CD4-positive, CD25-positive, alpha-beta regulatory T cell (primary cell): ENCODE measurements around the gene MMP10. TPM values are rescaled to one million over a fixed set of nuclear protein-coding genes. Genes with fewer than 3 reads are reported as not detected.
"Not testable (repeated sequence)": the region's sequence is repeated elsewhere in the genome, so short reads cannot be mapped to it uniquely, and the experiment has no call there.

Source experiments
- ATAC-seq, 2 donors: fragments of 150-1000 bp; cut with Tn5 transposase; one replicate each; pipeline ENCODE4 v1.10.0; 2021; ENCODE audit warnings: low read depth in 2 of 2, moderate number of reproducible peaks in 2 of 2, moderate library complexity in 1 of 2
- DNase-seq, 3 donors: peaks; one replicate each; pipeline versions ENCODE4 v3.0.0 to v3.0.0-alpha.2; 2012 to 2022; ENCODE audit warnings: mixed read lengths in 1 of 3
- H3K27ac ChIP-seq: one replicate; pipeline ENCODE4 v1.7.0; 2013; ENCODE audit warnings: mild to moderate bottlenecking, low read length; ENCODE audit not compliant: insufficient read depth, poor library complexity, severe bottlenecking
- H3K27me3 ChIP-seq: one replicate; pipeline ENCODE4 v1.7.0; 2013; ENCODE audit warnings: low read length; ENCODE audit not compliant: control insufficient read depth, insufficient read depth
- H3K36me3 ChIP-seq: one replicate; pipeline ENCODE4 v1.7.0; 2013; ENCODE audit warnings: mild to moderate bottlenecking, low read length, moderate library complexity; ENCODE audit not compliant: control insufficient read depth, insufficient read depth
- H3K4me1 ChIP-seq: 2 replicates; pipeline ENCODE4 v1.7.0; 2013; ENCODE audit warnings: mild to moderate bottlenecking, low read length; ENCODE audit not compliant: insufficient read depth, control insufficient read depth, poor library complexity, severe bottlenecking
- H3K4me3 ChIP-seq: one replicate; pipeline ENCODE4 v1.7.0; 2013; ENCODE audit warnings: low read depth, mild to moderate bottlenecking, low read length, moderate library complexity
- H3K9me3 ChIP-seq, 2 experiments: 1 replicate in 1 of 2; 2 replicates in 1 of 2; pipeline ENCODE4 v1.7.0; 2013; ENCODE audit warnings: low read length in 2 of 2, mild to moderate bottlenecking in 1 of 2, moderate library complexity in 1 of 2; ENCODE audit not compliant: control insufficient read depth in 2 of 2
- H3K27ac Mint-ChIP-seq, 3 donors: one replicate each; pipeline ENCODE4 v1.8.0; 2020 to 2022; ENCODE audit warnings: mild to moderate bottlenecking in 3 of 3, mixed read lengths in 3 of 3, moderate library complexity in 2 of 3
- H3K27me3 Mint-ChIP-seq: one replicate; pipeline ENCODE4 v1.8.0; 2022; ENCODE audit warnings: mild to moderate bottlenecking, mixed read lengths
- H3K36me3 Mint-ChIP-seq: one replicate; pipeline ENCODE4 v1.8.0; 2020; ENCODE audit warnings: mixed read lengths
- H3K4me1 Mint-ChIP-seq, 4 donors: one replicate each; pipeline ENCODE4 v1.8.0; 2020 to 2022; ENCODE audit warnings: mixed read lengths in 4 of 4, mild to moderate bottlenecking in 1 of 4
- H3K4me3 Mint-ChIP-seq, 4 donors: one replicate each; pipeline ENCODE4 v1.8.0; 2020 to 2022; ENCODE audit warnings: mild to moderate bottlenecking in 4 of 4, mixed read lengths in 4 of 4, moderate library complexity in 3 of 4
- H3K9me3 Mint-ChIP-seq, 7 donors: one replicate each; pipeline ENCODE4 v1.8.0; 2020 to 2022; ENCODE audit warnings: mixed read lengths in 7 of 7, mild to moderate bottlenecking in 3 of 7, moderate library complexity in 2 of 7
- polyA plus RNA-seq, 4 donors: library from polyadenylated mRNA; unstranded; fragments of 300-500 nt; fragmentation: Illumina TruSeq; gene quantifications; one replicate each; pipeline ENCODE4 v1.2.3, GENCODE V29; 2021
- total RNA-seq: library from RNA; stranded (reverse); gene quantifications from one replicate; pipeline ENCODE4 v1.2.3, GENCODE V29; 2022

The MMP10 gene
- total and polyA plus RNA-seq, 5 donors from 2014 or later: not detected

DNA sequence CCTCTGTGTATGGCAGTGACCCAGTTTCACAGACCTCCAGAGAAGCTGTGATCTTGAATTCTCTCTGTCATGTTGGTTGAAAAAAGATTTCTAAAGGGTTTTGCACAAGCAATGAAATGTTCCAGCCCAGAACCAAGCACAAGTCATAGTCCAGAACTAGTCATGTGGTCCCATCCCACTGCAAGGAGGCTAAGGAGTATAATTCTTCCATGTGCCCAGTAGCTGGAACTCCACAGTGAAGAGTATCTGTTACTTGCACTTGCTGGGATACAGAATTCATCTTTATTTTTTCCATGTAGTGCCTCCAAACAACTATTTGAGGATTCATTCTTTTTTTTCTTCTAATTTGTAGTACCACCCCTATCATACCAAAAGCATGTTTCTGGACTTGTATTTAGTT is 45.8 kb downstream of the MMP10 start:
- Mint-ChIP-seq H3K27ac (no peak overlapping the region), H3K4me1 (no peaks in the 10 kb centered on the region), H3K27me3 (peaks cover 4% of the 10 kb centered on the region), H3K36me3 (no peaks in the 10 kb centered on the region), H3K4me3 (no peak overlapping the region), H3K9me3 (no peaks in the 10 kb centered on the region)
- DNase-seq (no peak), ATAC-seq (no peak)
- Histone ChIP-seq H3K27me3 (no peaks in the 10 kb centered on the region), H3K27ac (no peak overlapping the region), H3K36me3 (no peaks in the 10 kb centered on the region), H3K4me1 (no peaks in the 10 kb centered on the region), H3K4me3 (no peak overlapping the region), H3K9me3 (no peaks in the 10 kb centered on the region)

- Mint-ChIP-seq H3K4me1 (no peaks in the 10 kb centered on the region), H3K27me3 (peaks cover 4% of the 10 kb centered on the region), H3K36me3 (no peaks in the 10 kb centered on the region), H3K4me3 (no peak overlapping the region), H3K27ac (no peak overlapping the region), H3K9me3 (peaks cover 0 to 4% (median 0%) of the 10 kb centered on the region in 7 donors)
- Histone ChIP-seq H3K4me1 (no peaks in the 10 kb centered on the region), H3K9me3 (no peaks in the 10 kb centered on the region), H3K27ac (no peak overlapping the region), H3K36me3 (no peaks in the 10 kb centered on the region), H3K27me3 (no peaks in the 10 kb centered on the region), H3K4me3 (no peak overlapping the region)
- DNase-seq (peak in 1 of 3 donors; percentile 34), ATAC-seq (no peak)
Observed at GRCh38 chr11:102733232-102733875, 47.1 kb downstream of the MMP10 start.

DNA sequence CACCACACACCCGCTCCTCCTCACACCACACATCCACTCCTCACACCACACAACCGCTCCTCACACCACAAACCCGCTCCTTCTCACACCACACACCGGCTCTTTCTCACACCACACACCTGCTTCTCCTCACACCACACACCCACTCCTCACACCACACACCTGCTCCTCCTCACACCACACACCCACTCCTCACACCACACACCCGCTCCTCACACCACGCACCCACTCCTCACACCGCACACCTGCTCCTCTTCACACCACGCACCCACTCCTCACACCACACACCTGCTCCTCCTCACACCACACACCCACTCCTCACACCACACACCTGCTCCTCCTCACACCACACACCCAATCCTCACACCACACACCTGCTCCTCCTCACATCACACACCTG is 49.5 kb downstream of the MMP10 start:
- not testable (repeated sequence) for H3K4me3 ChIP-seq, H3K27me3 ChIP-seq, H3K36me3 ChIP-seq, H3K27ac ChIP-seq, DNase-seq, H3K9me3 Mint-ChIP-seq, H3K36me3 Mint-ChIP-seq, H3K4me1 ChIP-seq, H3K4me3 Mint-ChIP-seq, H3K27ac Mint-ChIP-seq, ATAC-seq, H3K27me3 Mint-ChIP-seq, H3K9me3 ChIP-seq, H3K4me1 Mint-ChIP-seq

GRCh38 chr11:102729849-102730815 is 50.3 kb downstream of the MMP10 start:
- H3K4me3 ChIP-seq: no peak overlapping the region
- no peaks in the 10 kb centered on the region for H3K36me3 Mint-ChIP-seq
- H3K4me1 Mint-ChIP-seq: no peaks in the 10 kb centered on the region
- peaks cover 4% of the 10 kb centered on the region for H3K27me3 Mint-ChIP-seq
- no peak overlapping the region for H3K27ac Mint-ChIP-seq
- DNase-seq: no peak
- no peaks in the 10 kb centered on the region for H3K27me3 ChIP-seq
- H3K4me1 ChIP-seq: no peaks in the 10 kb centered on the region
- no peak overlapping the region for H3K4me3 Mint-ChIP-seq
- no peak overlapping the region for H3K27ac ChIP-seq
- H3K9me3 ChIP-seq: no peaks in the 10 kb centered on the region
- peaks cover 0 to 4% (median 0%) of the 10 kb centered on the region in 7 donors for H3K9me3 Mint-ChIP-seq
- H3K36me3 ChIP-seq: no peaks in the 10 kb centered on the region
- no peak for ATAC-seq

GRCh38 chr11:102727890-102728289 is 52.5 kb downstream of the MMP10 start:
- Mint-ChIP-seq H3K4me3 (no peak overlapping the region), H3K27ac (no peak overlapping the region), H3K27me3 (peaks cover 4% of the 10 kb centered on the region), H3K36me3 (no peaks in the 10 kb centered on the region), H3K4me1 (no peaks in the 10 kb centered on the region), H3K9me3 (peaks cover 0 to 4% (median 0%) of the 10 kb centered on the region in 7 donors)
- Histone ChIP-seq H3K4me1 (no peaks in the 10 kb centered on the region), H3K36me3 (no peaks in the 10 kb centered on the region), H3K9me3 (no peaks in the 10 kb centered on the region), H3K4me3 (no peak overlapping the region), H3K27me3 (no peaks in the 10 kb centered on the region), H3K27ac (no peak overlapping the region)
- ATAC-seq (no peak), DNase-seq (no peak)

DNA sequence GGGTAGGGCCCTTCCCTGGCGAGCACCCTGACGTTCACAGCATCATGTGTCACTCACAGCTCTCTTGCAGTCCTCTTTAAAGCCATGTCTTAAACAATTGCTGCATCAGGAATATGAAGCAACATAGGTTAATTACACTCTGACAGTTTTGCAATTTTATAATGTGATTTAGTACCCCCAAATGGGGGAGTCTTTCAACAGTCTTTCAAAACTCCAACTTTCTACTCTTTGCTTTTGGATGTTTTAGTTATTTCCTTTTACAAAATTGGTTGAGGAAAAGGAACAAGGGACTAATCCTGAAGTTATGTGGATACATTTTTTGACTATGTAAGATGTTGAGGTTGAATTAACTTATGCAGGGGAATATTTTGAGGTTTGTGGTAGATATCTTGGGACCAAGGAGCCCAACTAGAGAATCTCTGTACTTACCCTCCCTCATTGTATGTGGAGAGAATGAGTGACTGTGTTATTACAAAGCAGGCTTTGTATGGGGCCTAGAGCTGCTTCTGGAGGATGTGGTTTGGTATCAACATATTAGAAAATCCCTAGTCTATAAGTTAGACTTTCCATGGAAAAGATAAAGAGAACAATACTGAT is 55.4 kb downstream of the MMP10 start, which contains the start of gene MMP8:
Gene MMP8, minus strand, starts transcription at position 51 of the 597 bp plus-strand sequence. CDS start 99 bp downstream, outside the sequence.
- Histone ChIP-seq H3K27me3 (no peaks in the 10 kb centered on the region), H3K36me3 (no peaks in the 10 kb centered on the region), H3K4me3 (no peak within 1 kb of the TSS), H3K9me3 (no peaks in the 10 kb centered on the region), H3K27ac (no peak within 1 kb of the TSS), H3K4me1 (no peaks in the 10 kb centered on the region)
- no peak within 1 kb of the TSS for H3K4me3 Mint-ChIP-seq
- H3K9me3 Mint-ChIP-seq: peaks cover 0 to 4% (median 0%) of the 10 kb centered on the region in 7 donors
- no peaks in the 10 kb centered on the region for H3K27me3 Mint-ChIP-seq
- H3K4me1 Mint-ChIP-seq: no peaks in the 10 kb centered on the region
- ATAC-seq (no peak), DNase-seq (no peak)
- H3K36me3 Mint-ChIP-seq: no peaks in the 10 kb centered on the region
- no peak within 1 kb of the TSS for H3K27ac Mint-ChIP-seq

DNA sequence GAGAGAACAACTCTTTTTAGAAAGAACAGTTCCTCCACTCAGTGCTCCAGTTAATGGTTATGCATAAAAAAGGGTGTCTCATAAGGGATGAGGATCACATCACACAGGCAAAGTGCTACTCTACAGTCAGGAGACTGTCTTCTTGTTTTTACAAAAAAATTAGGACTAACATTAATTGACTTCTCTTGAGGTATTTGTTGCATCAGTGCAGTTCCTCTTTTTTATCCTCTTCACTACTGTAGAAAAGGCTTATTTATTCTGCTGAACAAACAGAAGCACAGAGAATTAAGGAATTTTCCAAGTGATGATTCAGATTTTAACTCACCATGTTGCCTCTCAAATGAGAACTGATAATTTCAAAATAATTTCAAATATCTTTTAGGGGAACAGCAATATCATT is 57.6 kb downstream of the MMP10 start:
- H3K4me1 Mint-ChIP-seq: peaks cover 0 to 6% (median 0%) of the 10 kb centered on the region in 4 donors
- no peaks in the 10 kb centered on the region for H3K36me3 Mint-ChIP-seq
- H3K27me3 ChIP-seq: peaks cover 4% of the 10 kb centered on the region
- peaks cover 0 to 1% (median 0%) of the 10 kb centered on the region in 7 donors for H3K9me3 Mint-ChIP-seq
- no peak overlapping the region for H3K27ac ChIP-seq
- H3K36me3 ChIP-seq: no peaks in the 10 kb centered on the region
- DNase-seq: no peak
- H3K4me1 ChIP-seq: no peaks in the 10 kb centered on the region
- no peaks in the 10 kb centered on the region for H3K9me3 ChIP-seq
- no peak for ATAC-seq
- no peak overlapping the region for H3K27ac Mint-ChIP-seq
- no peaks in the 10 kb centered on the region for H3K27me3 Mint-ChIP-seq
- no peak overlapping the region for H3K4me3 Mint-ChIP-seq
- H3K4me3 ChIP-seq: no peak overlapping the region
